ENCODE measurements around the gene TP53TG5.

Gene TP53TG5

DNA sequence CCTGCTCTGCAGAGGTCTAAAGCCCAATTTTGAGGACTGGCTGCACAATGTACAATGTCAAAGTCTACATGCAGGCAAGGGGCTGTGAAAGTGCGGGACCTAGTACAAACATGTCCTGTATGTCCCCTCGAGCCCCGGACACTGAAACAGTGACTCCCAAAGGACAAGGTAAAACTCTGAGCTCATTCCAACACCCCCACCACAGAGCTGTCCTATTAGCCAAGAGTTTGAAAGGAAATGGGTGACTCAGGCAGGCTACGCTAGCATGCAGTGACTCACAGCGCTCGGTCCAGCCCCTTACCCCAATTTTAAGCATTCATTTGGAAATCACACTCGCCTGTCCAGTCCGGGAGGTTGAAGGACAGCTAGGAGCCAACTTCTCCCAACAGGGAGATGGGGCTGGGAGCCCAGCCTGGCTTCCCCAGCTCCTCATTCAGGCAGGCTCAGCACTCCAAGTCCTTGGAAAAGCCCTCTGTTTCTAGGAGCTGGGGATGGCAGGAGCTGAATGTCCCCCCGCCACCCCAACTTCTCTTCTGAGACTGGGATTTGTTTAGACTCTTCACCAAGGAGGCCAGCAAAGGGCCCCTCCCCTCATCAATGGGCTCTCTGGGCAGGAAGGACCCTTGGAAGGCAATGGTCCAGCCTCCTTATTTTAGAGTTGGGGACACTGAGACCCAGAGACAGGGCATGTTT, 33.8 kb downstream of the TP53TG5 start:
- DNase-seq: no peak

GRCh38 chr20:45343532-45344167, 34.5 kb downstream of the TP53TG5 start:
- no peak for DNase-seq

GRCh38 chr20:45342855-45343531, 35.1 kb downstream of the TP53TG5 start:
- no peak for DNase-seq

DNA sequence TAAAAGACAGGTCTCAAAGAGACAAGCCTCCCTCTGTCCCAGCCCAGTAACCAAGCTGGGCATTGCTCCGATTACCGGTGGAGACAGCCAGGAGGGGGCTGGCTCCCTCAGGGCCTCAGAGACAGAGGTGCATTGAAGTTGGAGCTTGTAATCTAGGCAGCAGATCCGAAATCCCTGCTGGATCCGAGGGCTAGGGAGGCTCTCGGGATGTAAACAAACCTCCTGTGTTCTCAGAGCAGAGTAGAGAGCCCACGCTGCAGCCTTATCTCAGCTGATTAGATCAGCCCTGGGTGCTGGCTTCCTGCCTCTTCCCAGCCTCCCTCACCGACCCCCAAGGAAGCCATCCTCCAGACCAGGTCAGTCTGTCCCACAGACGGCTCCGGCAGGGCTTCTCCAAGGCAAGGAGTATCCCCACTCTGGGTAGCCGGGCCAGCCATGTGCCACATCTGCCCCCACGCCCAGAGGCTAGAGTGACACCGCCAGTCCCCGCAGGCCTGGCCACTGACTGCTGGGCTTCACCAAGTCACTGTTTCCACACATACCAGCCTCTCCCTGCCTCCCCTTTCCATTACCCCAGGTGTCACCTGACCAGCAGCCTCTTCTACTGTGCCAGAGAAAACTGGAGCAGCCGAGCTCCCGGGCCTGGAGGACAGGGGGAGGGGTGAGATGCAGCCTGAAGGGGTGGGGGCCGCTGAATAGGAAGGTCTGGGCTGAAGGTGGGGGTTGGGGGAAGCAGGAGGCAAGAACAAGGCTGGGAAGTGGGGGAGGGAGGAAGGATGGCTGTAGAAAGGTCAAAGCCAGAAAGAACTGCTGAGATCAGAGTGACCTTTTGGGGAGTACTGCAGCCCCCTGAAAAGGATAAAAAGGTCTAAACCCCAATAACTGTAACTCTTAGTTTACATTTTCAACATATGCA, 35.9 kb downstream of the TP53TG5 start:
- DNase-seq: no peak

- DNase-seq: no peak
Measured at GRCh38 chr20:45341579-45341938, 36.6 kb downstream of the TP53TG5 start.

GRCh38 chr20:45340951-45341350, 37.2 kb downstream of the TP53TG5 start:
- no peak for DNase-seq

DNA sequence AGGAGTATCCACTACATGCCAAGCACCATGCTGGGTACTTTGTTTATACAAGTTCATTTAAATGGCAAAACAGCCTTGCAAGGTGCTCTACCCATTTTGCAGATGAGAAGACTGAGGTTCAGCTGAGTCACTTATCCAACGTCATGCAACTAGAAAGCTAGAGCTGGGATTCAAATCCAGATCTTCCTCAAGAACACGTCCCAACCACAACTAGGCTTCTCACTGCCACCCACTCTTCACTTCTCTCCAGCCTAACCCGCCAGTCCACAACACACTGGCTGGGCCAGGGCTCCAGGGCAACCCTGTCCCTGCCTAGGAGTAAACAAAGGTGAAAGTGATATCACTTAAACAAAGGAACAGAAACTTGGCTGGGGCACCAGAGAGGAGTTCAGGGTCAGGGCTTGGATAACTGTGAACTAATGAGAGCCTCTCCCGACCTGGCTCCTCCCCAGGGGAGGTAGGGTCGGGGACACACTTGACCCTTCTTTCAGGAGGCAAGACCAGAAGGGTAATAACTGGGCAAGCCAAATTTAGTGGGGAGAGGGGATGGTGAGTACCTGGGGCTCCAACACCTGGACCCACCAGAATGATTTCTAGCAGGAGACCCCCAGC, 37.8 kb downstream of the TP53TG5 start:
- DNase-seq: no peak

- DNase-seq: no peak
Measured at GRCh38 chr20:45339799-45340198, 38.3 kb downstream of the TP53TG5 start.

DNA sequence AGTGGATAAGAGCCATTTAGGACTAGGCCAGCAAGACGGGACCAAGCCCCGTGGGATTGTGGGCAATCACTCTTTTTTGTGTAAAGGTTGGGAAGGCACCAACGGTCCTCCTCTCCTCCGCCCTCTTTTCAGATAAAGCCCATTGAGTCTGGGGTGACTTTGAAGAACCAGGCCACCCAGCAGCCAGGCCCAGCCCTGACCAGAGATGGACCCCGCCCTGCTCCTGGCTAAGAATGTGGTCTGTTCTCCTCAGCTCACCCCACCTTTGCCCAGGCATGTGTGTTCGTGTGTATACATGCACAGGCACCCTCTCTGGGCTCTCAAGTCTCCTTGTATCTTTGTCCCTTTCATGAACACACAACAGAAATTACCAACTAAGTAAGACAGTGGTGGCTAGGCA, 39.0 kb downstream of the TP53TG5 start:
- no peak for DNase-seq

DNA sequence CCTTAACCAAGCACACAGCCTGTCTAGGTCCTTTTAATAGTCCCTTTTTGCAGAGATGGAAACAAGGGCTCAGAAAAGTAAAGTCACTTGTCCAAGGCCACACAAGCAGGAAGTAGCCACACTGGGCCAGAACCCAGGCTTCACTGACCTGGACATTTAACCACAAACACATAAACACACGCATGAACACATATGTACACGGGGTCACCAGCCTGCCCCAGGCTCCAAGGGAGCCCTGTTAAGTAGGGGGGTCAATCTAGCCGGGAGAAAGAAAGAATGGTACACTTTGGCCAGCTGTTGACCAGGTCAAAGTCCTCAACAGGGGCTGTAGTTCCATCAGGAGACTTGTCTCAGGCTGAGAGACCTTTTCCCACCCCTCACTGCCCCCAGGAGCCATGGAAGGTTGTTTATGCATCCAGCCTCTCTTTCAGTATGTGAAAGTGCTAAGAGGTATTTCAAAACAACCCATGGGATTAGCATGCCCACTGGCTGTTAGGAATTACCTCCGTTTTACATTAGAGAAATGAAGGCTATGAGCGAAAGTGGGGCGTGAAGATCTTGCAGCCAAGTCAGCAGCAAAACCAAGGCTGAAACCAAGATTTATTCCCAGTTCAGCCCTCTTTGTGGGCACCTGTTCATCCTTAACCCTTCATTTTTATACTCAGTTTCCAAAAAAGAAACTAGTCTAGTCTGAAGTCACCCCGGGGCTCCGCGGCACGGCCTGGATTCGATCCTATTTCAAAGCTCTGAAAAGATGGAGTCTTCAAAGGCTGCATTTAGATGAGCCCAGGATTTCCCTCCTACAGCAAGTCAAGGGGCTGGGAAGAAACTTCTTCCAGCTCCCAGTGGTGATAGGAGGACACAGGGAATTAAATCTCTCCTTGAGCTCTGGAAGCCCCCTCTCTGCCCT, 39.7 kb downstream of the TP53TG5 start:
- DNase-seq: no peak

GRCh38 chr20:45337367-45338120, 40.6 kb downstream of the TP53TG5 start:
- DNase-seq: no peak

- DNase-seq: no peak
Measured at GRCh38 chr20:45336530-45337366, 41.4 kb downstream of the TP53TG5 start.

- DNase-seq: no peak
Measured at GRCh38 chr20:45330476-45330875, 47.6 kb downstream of the TP53TG5 start.

DNA sequence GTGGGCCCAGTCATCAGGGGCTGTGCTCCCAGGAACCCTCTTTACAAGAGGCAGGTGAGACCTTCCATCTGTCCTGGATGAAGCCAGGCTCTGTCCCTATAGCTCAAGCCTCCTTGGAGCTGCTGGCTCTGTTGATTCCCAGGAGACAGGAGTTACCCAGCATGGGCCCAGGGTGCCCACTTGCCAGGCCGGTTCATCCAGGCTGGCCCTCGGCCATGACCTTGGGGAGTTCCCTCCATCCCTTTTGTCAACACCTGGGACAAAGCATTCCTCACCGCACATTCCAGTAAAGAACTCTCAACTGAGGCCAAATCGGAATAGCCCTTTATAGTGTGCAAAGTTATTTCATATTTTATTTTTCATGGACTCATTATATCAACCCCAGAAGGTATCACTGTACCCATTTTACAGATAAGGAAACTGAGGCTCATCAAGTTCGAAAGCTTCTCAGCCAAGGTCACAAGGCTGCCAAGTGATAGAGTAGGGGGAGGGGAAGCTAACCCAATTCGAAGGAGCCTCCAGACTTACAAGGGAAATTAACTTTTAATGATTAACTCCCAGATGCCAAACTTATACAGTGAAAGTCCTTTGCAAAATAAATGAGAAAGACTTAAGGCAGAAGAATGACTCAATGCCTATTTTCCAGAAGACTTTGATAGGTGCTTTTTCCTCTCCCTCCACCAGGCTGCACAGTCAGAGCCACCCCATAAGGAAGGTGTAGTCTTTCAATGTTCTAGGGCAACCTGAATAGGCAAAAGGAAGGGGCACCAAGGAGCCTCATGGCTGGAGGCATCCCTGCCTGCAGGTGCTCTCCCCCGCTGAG, 48.4 kb downstream of the TP53TG5 start:
- DNase-seq: no peak

- DNase-seq: no peak
Measured at GRCh38 chr20:45328451-45328850, 49.7 kb downstream of the TP53TG5 start.

DNA sequence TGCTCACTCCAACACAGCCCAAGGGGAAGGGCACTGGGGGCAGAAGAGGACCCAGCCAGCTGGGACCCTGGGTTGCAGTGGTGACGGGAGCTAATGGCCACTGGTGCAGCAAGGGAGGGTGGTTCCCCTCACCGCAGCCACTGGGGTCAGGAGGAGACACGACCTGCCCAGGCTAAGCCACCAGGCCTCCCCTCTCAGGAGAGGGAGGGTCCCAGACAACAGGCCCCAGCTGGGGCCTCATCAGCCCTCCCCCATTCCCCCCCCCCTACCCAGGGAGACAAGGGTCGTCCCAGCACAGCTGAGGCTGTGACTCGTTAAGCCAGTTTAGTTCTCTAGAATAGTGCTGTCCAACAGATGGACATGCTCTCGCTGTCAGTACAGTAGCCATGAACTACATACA, 52.8 kb downstream of the TP53TG5 start:
- DNase-seq: no peak

DNA sequence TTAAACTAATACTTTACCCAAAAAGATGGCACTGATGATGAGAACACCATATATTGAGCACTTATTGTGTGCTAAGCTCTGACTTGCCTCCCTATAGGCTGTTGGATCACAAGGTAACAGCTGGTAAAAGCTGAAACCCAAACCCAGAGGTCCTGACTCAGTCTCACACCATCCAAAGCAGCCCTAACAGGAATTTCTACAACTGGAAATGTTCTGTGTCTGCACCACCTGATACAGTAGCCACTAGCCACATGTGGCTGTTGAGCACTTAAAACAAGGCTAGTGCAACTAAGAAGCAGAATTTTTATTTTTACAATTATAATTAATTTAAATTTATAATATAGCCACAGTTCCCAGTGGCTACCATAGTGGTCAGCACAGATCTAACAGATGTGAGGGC, 54.4 kb downstream of the TP53TG5 start:
- DNase-seq: no peak

DNA sequence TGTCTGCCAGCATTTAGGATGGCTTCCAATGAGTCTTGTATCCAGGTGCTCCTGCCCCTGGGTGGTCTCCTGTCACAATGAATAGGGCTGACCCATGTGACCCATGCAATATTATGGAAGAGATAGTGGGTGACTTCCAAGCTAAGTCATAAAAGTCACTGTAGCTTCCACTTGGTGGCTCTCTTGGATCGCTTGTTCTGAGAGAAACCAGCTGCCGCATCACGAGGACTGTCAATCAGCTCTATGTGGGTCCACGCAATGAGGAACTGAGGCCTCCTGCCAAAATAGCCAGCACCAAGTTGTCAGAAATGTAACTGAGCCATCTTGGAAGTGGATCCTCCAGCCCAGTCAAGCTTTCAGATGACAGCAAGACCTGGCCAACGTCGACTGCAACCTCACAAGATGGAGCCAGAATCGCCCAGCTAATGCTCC, 55.2 kb downstream of the TP53TG5 start:
- DNase-seq: no peak
